HepG2 (cell line): ENCODE data around the gene GABRR2. TPM values are rescaled to one million over a fixed set of nuclear protein-coding genes. Genes with fewer than 3 reads are reported as not detected.

Source experiments
- ATAC-seq: fragments of 200-7000 bp; cut with Tn5 transposase; 3 replicates; pipeline ENCODE4 v1.9.1; 2020; ENCODE audit warnings: mild to moderate bottlenecking, moderate library complexity
- BruUV-seq: library from RNA; stranded (reverse); fragments of 400-500 nt; replicated peaks from 2 replicates; lab custom pipeline; 2021; lab: Mats Ljungman, UMichigan
- CTCF ChIA-PET: fragments of 300-600 bp; formaldehyde crosslinking; extraction: SDS; loops from one replicate; lab custom pipeline; 2021; ENCODE audit warnings: low total read pairs, inconsistent platforms, low intra/inter-chr PET ratio; lab: Yijun Ruan, JAX
- POLR2A ChIA-PET: fragments of 350-600 bp; sonication (Branson Sonifier 250); formaldehyde crosslinking; loops from one replicate; lab custom pipeline; 2020; ENCODE audit warnings: antibody characterized with exemption, inconsistent platforms; lab: Yijun Ruan, JAX
- DNase-seq: peaks from one replicate; pipeline ENCODE4 v3.0.0-alpha.2; 2015; ENCODE audit warnings: low spot score
- FAIRE-seq: peaks from 3 replicates; lab custom pipeline; 2011; peaks lifted over from hg19 to GRCh38; lab: Jason Lieb, UNC
- H2AFZ ChIP-seq: one replicate; pipeline ENCODE4 v1.6.1; 2011; ENCODE audit warnings: low read length, inconsistent platforms
- H3K27ac ChIP-seq: fragments of 300-600 bp; 3 replicates; pipeline ENCODE4 v1.8.0; 2011; ENCODE audit warnings: mixed run types, mild to moderate bottlenecking, mixed read lengths, low read length, inconsistent platforms; ENCODE audit not compliant: insufficient read depth; ENCODE audit errors: extremely low read length
- H3K27me3 ChIP-seq, 2 experiments: fragments of 200-600 bp in 1 of 2; 2 replicates in 1 of 2; 3 replicates in 1 of 2; pipeline versions ENCODE4 v1.6.0 to v1.8.0; 2011; ENCODE audit warnings: low read length in 2 of 2, mild to moderate bottlenecking in 2 of 2, moderate library complexity in 2 of 2, inconsistent platforms in 1 of 2; ENCODE audit not compliant: insufficient read depth in 2 of 2, control insufficient read depth in 1 of 2
- H3K36me3 ChIP-seq, 2 experiments: fragments of 200-600 bp in 1 of 2; replicated peaks in 1 of 2; 2 replicates in 1 of 2; 3 replicates in 1 of 2; pipeline versions ENCODE4 v1.5.1 to v1.8.0; 2011; ENCODE audit warnings: low read length in 2 of 2, inconsistent platforms in 1 of 2; ENCODE audit not compliant: insufficient read depth in 2 of 2, control insufficient read depth in 1 of 2
- H3K4me1 ChIP-seq: 2 replicates; pipeline ENCODE4 v1.5.1; 2012; ENCODE audit warnings: low read length, inconsistent platforms; ENCODE audit not compliant: insufficient read depth
- H3K4me2 ChIP-seq: 2 replicates; pipeline ENCODE4 v1.6.0; 2011; ENCODE audit warnings: low read depth, low read length, inconsistent platforms
- H3K4me3 ChIP-seq, 3 experiments: fragments of 200-600 bp in 1 of 3; sonication (generic), shearing (Covaris generic) in 1 of 3; replicated peaks in 1 of 3; 2 replicates each; pipeline ENCODE4 v1.5.1; 2011 to 2016; ENCODE audit warnings: low read length in 3 of 3, inconsistent platforms in 2 of 3, low read depth in 2 of 3, mild to moderate bottlenecking in 2 of 3, control low read depth in 1 of 3, mixed read lengths in 1 of 3; ENCODE audit not compliant: insufficient read depth in 1 of 3
- H3K79me2 ChIP-seq: one replicate; pipeline ENCODE4 v1.6.1; 2011; ENCODE audit warnings: low read length, inconsistent platforms; ENCODE audit not compliant: insufficient read depth
- H3K9ac ChIP-seq: 2 replicates; pipeline ENCODE4 v1.6.0; 2011; ENCODE audit warnings: mild to moderate bottlenecking, low read depth, low read length, inconsistent platforms; ENCODE audit not compliant: insufficient read depth
- H3K9me3 ChIP-seq: 2 replicates; pipeline ENCODE4 v1.5.1; 2012; ENCODE audit warnings: mild to moderate bottlenecking, low read length
- H4K20me1 ChIP-seq: 2 replicates; pipeline ENCODE4 v1.6.0; 2011; ENCODE audit warnings: inconsistent platforms, mild to moderate bottlenecking, low read length, moderate library complexity; ENCODE audit not compliant: insufficient read depth
- ATF3 ChIP-seq: sonication (generic); formaldehyde crosslinking; IDR thresholded peaks from 2 replicates; pipeline ENCODE4 v1.4.0; 2020; ENCODE audit warnings: missing genetic modification reagents
- CHD2 ChIP-seq: IDR thresholded peaks from 2 replicates; pipeline ENCODE4 v1.6.1; 2011; ENCODE audit warnings: low read depth, low read length, improper control_type of control experiment
- HNRNPUL1 ChIP-seq: fragments of 200-400 bp; formaldehyde crosslinking; IDR thresholded peaks from 2 replicates; pipeline ENCODE4 v1.6.1; 2017; ENCODE audit warnings: low read depth, mild to moderate bottlenecking, low read length, moderate library complexity
- MAFK ChIP-seq, 2 experiments: IDR thresholded peaks in 1 of 2; conservative IDR thresholded peaks in 1 of 2; 2 replicates each; pipeline ENCODE4 v1.6.1; 2011; ENCODE audit warnings: improper control_type of control experiment in 2 of 2, low read length in 2 of 2
- MXD4 ChIP-seq: IDR thresholded peaks from 2 replicates; pipeline ENCODE4 v1.6.1; 2016; ENCODE audit warnings: mild to moderate bottlenecking, missing biosample characterization, missing genetic modification reagents
- NR2F2 ChIP-seq: IDR thresholded peaks from 2 replicates; pipeline ENCODE4 v1.6.1; 2012; ENCODE audit warnings: low read depth, inconsistent platforms, borderline replicate concordance
- POLR2AphosphoS2 ChIP-seq: IDR thresholded peaks from 2 replicates; pipeline ENCODE4 v1.6.1; 2011; ENCODE audit warnings: low read depth, low read length, improper control_type of control experiment
- SMC3 ChIP-seq: IDR thresholded peaks from 2 replicates; pipeline ENCODE4 v1.6.1; 2011; ENCODE audit warnings: low read length, improper control_type of control experiment
- SNRNP70 ChIP-seq: fragments of 200-400 bp; formaldehyde crosslinking; IDR thresholded peaks from 2 replicates; pipeline ENCODE4 v1.6.1; 2017; ENCODE audit warnings: mild to moderate bottlenecking, low read depth, low read length, moderate library complexity
- ZKSCAN1 ChIP-seq: fragments of 150-350 bp; IDR thresholded peaks from 2 replicates; pipeline ENCODE4 v1.6.1; 2014; ENCODE audit warnings: low read length
- ZNF232 ChIP-seq: sonication (generic); formaldehyde crosslinking; IDR thresholded peaks from 2 replicates; pipeline ENCODE4 v1.4.0; 2020; ENCODE audit warnings: missing genetic modification reagents, borderline replicate concordance
- ZNF235 ChIP-seq: sonication (generic); formaldehyde crosslinking; IDR thresholded peaks from 2 replicates; pipeline ENCODE4 v1.8.1; 2023; ENCODE audit warnings: mild to moderate bottlenecking, missing genetic modification reagents, borderline replicate concordance
- ZNF639 ChIP-seq: conservative IDR thresholded peaks from 2 replicates; pipeline ENCODE4 v1.6.1; 2018; ENCODE audit warnings: missing genetic modification reagents
- ZNF841 ChIP-seq: sonication (generic); formaldehyde crosslinking; IDR thresholded peaks from 2 replicates; pipeline ENCODE4 v1.8.1; 2023; ENCODE audit warnings: missing genetic modification reagents, borderline replicate concordance
- WGBS: methylation state at CpG from one replicate; pipeline ENCODE4 v1.1.6; 2017; ENCODE audit warnings: low lambda C conversion rate; 5-methylcytosine and 5-hydroxymethylcytosine counted together
- in situ Hi-C: cut with HindIII; loops from 2 replicates; pipeline ENCODE4 v1.10.0; 2017; ENCODE audit warnings: low pct_unique_long_range_greater_than_20kb; ENCODE audit not compliant: extremely low pct_ligation_motif_present
- intact Hi-C: fragments of 100-400 bp; cut with micrococcal nuclease; formaldehyde crosslinking; loops from one replicate; pipeline ENCODE4 v1.10.0; 2022; ENCODE audit not compliant: unreplicated experiment
- polyA plus RNA-seq, 8 experiments: library from polyadenylated mRNA; depleted of rRNA in 3 of 8; stranded (reverse) in 7 of 8; unstranded in 1 of 8; fragments of >200 nt; fragmentation: Illumina TruSeq in 4 of 8; extraction: Trizol in 4 of 8; gene quantifications; 2 replicates each; pipeline versions ENCODE4 v1.2.1 to v1.2.3, GENCODE V29; 2011 to 2016; ENCODE audit warnings: low read depth in 4 of 8, missing spikeins in 1 of 8, mixed read lengths in 1 of 8; ENCODE audit not compliant: insufficient read depth in 1 of 8
- total RNA-seq, 5 experiments: library from RNA; depleted of rRNA; stranded (reverse); fragments of >200 nt; fragmentation: Illumina TruSeq; extraction: Trizol; gene quantifications; 2 replicates each; pipeline ENCODE4 v1.2.3, GENCODE V29; 2016; ENCODE audit warnings: low read depth in 1 of 5
- TF ChIP-seq, protein P1 (sequence below): sonication (generic); formaldehyde crosslinking; IDR thresholded peaks from 2 replicates; pipeline ENCODE4 v1.9.0; 2021; ENCODE audit warnings: missing genetic modification reagents, mild to moderate bottlenecking, borderline replicate concordance

GABRR2 gene
- total and polyA plus RNA-seq, 2 of the 13 experiments (the other 11 are each of a cell fraction or from before 2014, with no cell fraction given) = 0.13 TPM; not detected in 1

DNA sequence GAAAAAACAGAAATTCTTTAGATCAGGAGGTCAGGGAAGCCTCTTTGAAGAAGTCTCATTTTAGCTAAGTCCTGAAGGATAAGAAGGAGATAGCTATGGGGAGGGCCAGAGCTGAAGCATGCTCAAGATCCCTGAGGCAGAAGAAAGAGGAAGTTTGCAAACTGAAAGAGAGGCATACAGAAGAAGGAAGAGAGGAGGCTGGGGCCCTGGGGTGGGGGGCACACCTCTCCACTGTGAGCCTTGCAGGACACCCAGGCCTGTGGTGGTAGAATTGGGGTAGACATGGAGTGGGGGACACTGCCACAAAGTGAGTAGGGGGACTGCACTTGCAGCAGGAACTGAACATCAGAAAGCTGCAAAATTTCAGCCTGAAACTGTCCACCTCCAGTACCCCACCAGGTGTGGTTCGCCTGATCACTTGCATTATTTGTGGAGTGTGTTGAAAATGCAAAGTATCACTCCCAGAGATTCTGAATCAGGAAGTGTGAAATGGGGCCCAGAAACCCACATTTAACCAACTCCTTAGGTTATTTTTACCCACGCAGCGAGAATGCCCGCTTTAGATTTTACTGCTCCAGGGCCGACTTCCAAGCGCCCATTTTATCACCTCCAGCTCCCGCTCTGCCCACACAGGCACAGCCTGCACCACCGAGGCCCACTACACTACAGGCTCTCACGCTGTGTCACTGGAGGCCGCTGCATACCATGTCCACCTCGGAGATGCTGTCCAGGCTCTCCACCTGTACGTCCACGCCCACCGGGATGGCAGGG is 44.0 kb downstream of the GABRR2 start:
- ATAC-seq (peak; percentile 47; the same call in 1 of the 3 replicates), FAIRE-seq (no peak)

More for the DNA sequence above, 44.0 kb downstream of the GABRR2 start:
- in situ Hi-C loops (no loop called here), intact Hi-C loops (no loop called here)
- Histone ChIP-seq H3K4me1 (no peaks in the 10 kb centered on the region), H3K36me3 (no peaks in the 10 kb centered on the region), H3K4me3 (no peak overlapping the region), H4K20me1 (no peaks in the 10 kb centered on the region), H3K9ac (no peak overlapping the region), H2AFZ (no peak overlapping the region), H3K4me2 (no peak overlapping the region), H3K27ac (no peak overlapping the region), H3K9me3 (no peaks in the 10 kb centered on the region), H3K79me2 (no peaks in the 10 kb centered on the region), H3K27me3 (peaks cover 1 to 22% of the 10 kb centered on the region in 2 experiments; a peak in 2 of 5 replicates)
- no peak for DNase-seq
- no TSS peak for BruUV-seq
- POLR2A ChIA-PET = no interaction called here
- CTCF ChIA-PET = no interaction called here
- 48% methylated on average over 11 of the region's 14 CpGs for WGBS
- TF ChIP-seq SNRNP70 = no peak
- TF ChIP-seq MXD4 (CRISPR knock-in tag) = no peak
- no peak for TF ChIP-seq ZNF639 (CRISPR knock-in tag)
- no peak for TF ChIP-seq MAFK (conservative IDR thresholded peaks at IDR 0.05 in 1 of 2, IDR thresholded peaks at IDR 0.05 in 1 of 2; ENCODE audit: low read length in 2 of 2)
- no peak for TF ChIP-seq HNRNPUL1
- no peak for TF ChIP-seq CHD2
- TF ChIP-seq ZNF235 = no peak
- TF ChIP-seq SMC3 = no peak
- TF ChIP-seq NR2F2 = no peak
- TF ChIP-seq ZNF841 (CRISPR knock-in tag) = no peak
- TF ChIP-seq, protein P1, sequence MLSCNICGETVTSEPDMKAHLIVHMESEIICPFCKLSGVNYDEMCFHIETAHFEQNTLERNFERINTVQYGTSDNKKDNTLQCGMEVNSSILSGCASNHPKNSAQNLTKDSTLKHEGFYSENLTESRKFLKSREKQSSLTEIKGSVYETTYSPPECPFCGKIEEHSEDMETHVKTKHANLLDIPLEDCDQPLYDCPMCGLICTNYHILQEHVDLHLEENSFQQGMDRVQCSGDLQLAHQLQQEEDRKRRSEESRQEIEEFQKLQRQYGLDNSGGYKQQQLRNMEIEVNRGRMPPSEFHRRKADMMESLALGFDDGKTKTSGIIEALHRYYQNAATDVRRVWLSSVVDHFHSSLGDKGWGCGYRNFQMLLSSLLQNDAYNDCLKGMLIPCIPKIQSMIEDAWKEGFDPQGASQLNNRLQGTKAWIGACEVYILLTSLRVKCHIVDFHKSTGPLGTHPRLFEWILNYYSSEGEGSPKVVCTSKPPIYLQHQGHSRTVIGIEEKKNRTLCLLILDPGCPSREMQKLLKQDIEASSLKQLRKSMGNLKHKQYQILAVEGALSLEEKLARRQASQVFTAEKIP (CRISPR knock-in tag) = no peak
- no peak for TF ChIP-seq ATF3 (CRISPR knock-in tag)
- no peak for TF ChIP-seq POLR2AphosphoS2
- TF ChIP-seq ZNF232 (CRISPR knock-in tag) = no peak
- TF ChIP-seq ZKSCAN1 = no peak
